GM12864 (cell line): ENCODE results near the gene INPP5E.

Source experiments
- DNase-seq: peaks from one replicate; pipeline ENCODE4 v3.0.0-alpha.2; 2011; ENCODE audit warnings: low read depth
- H3K4me3 ChIP-seq: 2 replicates; pipeline ENCODE4 v1.5.1; 2011; ENCODE audit warnings: mild to moderate bottlenecking, low read depth, low read length, control low read depth
- CTCF ChIP-seq: IDR thresholded peaks from 2 replicates; pipeline ENCODE4 v1.5.1; 2011; ENCODE audit warnings: low read depth, mild to moderate bottlenecking, moderate library complexity, low read length, control low read depth, inconsistent platforms; ENCODE audit errors: missing control alignments

Gene INPP5E

DNA sequence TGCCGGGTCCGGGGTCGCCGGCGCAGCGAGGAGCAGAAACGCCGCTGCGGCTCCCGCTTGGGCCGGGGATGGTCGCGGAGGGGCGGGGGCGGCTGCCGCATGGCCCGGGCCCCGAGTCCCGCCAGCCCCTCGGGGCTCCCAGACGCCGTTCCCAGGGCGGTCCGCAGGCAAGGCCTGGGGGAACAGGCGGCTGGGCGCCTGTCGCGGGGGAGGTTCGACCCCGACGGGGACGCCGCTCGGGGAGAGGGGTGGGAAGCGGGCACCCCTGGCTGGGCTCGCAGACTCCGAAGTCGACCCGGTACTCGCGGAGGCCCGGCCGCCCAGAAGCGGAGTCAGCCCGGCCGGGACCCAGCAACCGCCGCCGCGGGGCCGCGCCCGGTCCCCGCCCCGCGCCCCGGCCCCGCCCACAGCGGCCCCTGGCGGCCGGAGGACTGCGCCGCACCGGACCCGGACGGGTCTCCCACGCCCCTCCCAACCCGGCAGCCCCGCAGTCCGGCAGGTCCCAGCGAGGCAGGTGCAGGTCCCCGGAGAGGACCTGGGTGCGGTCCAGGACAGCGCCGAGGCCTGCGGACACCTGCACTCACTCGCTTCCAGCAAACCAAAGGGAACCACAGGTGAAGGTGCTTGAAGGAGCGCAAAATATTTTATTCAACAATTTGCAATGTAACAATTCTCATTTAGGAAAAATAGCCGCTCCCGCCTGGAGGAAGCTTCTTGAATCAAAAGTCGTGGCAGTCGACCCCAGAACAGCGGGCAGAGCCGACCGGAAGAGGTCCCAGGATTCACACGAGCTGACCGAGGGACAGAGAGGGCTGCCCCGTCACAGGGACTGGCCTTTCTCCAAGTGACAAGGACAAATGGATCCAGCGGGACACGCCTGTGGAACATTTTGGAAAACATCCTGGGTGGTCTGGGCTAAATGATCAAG, at the start of gene INPP5E:
Gene INPP5E (minus strand): TSS at position 365 of the 928 bp plus-strand sequence. CDS start 426 bp downstream, outside the sequence.
- peak; percentile 65 for TF ChIP-seq CTCF
- H3K4me3 ChIP-seq, result peak within 1 kb of the TSS; percentile 89
- DNase-seq, result peak; percentile 13

- DNase-seq, result no peak
- peak; percentile 97 for TF ChIP-seq CTCF
- H3K4me3 ChIP-seq, result no peak overlapping the region
These were observed 48.9 kb upstream of the INPP5E start for GRCh38 chr9:136488247-136489214.

- no peak for TF ChIP-seq CTCF
- no peak overlapping the region for H3K4me3 ChIP-seq
- DNase-seq, result no peak
These were observed 48.0 kb upstream of the INPP5E start for GRCh38 chr9:136487672-136488071.

DNA sequence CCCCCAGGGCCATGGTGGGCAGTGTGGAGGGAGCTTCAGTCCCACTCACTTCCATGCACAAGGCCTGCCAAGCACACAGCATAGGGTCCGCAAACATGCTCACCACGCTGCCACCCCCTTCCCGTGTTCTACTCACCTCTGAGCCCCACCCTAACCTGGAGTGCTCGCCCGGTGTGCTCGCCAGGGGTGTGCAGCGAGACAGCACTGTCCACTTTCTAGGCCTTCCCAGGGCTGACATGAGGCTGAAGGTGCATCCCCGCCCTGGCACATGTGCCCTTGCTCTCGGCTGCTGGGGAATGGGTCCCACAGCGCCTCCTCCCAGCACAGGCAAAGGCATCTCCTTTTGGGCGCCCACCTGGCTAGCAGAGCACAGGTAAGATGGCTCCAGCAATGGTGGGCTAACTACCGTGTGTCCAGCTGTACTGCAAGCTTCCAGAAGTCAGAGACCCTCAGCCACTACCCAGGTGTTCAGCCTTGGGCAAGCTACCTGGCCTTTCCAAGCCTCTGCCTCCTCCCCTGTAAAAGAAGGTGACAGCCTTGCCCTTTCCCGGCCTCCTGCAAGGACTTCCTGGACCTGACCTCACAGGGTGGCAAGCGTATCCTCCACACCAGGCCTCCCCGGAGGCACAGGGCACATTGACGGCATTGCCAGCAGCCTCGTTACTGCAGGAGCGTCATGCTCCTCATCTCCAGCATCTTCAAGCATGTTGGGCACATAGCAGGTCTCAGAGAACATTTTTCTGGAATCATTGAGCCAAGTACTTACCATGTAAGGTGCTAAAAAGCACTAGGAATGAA, 47.4 kb upstream of the INPP5E start:
- no peak for TF ChIP-seq CTCF
- no peak for DNase-seq
- H3K4me3 ChIP-seq, result no peak overlapping the region

GRCh38 chr9:136486131-136486530, 46.5 kb upstream of the INPP5E start:
- TF ChIP-seq CTCF, result no peak
- DNase-seq, result no peak
- H3K4me3 ChIP-seq, result no peak overlapping the region
